ENCODE measurements around the gene SPATS2. TPM values are rescaled to one million over a fixed set of nuclear protein-coding genes. Genes with fewer than 3 reads are reported as not detected.

Gene SPATS2
- total RNA-seq, 2 experiments from 2014 or later, result 11.3 to 18.1 TPM

DNA sequence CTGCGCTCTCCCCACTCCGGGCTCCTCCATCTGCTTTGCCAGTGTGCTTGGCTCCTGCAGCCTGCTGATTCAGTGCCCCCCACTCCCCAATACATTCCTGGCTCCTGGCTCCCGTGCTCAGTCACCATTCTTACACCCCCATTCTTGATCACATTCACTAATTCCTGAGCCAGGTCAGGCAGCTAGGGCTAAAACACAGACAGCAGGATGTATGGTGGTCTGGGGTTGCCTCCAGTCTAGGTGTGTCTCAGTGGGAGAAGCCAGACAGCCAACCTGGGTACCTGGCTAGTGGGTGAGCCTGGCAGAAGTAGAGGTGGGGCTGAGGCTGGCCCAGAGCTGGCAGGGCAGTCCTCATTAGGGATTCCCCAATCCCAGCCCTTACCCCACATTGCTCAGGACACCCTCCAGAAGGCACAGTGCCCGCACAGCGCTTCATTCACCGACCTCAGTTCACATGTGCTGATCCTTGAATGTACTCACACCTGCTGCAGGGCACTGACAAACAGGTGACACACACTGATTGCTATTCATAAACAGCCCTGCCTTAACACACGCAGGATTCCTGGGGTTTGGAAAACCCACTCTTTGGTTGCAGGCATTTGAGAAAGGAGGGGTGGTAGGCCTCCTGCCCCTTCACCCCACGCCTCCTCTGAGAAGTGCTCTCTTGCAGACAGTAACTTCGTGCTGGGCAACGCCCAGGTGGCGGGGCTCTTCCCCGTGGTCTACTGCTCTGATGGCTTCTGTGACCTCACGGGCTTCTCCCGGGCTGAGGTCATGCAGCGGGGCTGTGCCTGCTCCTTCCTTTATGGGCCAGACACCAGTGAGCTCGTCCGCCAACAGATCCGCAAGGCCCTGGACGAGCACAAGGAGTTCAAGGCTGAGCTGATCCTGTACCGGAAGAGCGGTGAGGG is 173.2 kb downstream of the SPATS2 start:
- no peak for ATAC-seq
- Mint-ChIP-seq H3K4me3 (no peak overlapping the region), H3K4me1 (peaks cover 14% of the 10 kb centered on the region), H3K9me3 (ENCODE audit: low read depth) (no peaks in the 10 kb centered on the region), H3K27me3 (peaks cover 51% of the 10 kb centered on the region), H3K27ac (no peak overlapping the region), H3K36me3 (no peaks in the 10 kb centered on the region)
- CTCF ChIA-PET, result interaction anchor here (1.3 to 3.4 kb wide), 6 partner anchors 12 to 274 kb away, joined by 3 to 16 read pairs (median 6); partner anchors contain the start of gene DNAJC22
- no peak for DNase-seq

DNA sequence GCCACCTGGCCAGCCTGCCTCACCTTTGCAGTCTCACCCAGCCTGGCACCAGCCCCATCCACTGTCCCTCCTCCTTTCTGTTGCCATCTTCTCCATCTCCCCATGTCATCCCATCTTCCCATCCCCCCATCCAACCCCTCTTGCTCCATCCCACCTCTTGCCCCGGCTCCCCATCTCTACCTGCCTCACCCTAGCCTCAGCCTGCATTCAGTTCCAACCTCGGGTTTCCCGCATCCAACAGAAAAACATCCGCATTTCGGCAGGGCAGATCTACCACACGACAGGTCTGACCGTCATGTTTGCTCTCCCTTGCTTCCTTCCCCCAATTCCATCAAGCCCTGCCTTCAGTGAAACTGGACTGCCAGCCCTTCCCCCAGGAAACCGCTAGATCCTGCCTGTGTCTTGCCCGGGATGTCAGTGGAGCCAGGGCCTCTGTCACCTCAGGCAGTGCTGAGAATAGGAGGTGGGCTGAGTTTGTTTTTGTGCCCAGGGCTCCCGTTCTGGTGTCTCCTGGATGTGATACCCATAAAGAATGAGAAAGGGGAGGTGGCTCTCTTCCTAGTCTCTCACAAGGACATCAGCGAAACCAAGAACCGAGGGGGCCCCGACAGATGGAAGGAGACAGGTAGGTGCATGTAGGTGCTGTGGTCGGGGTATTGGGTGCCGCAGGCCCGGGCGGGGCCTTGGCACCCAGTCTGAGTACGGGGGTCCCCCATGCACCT is 174.0 kb downstream of the SPATS2 start:
- H3K27me3 Mint-ChIP-seq, result peaks cover 51% of the 10 kb centered on the region
- DNase-seq (no peak), ATAC-seq (no peak)
- H3K4me1 Mint-ChIP-seq, result peaks cover 14% of the 10 kb centered on the region
- H3K4me3 Mint-ChIP-seq, result no peak overlapping the region
- CTCF ChIA-PET, result no interaction called here
- no peaks in the 10 kb centered on the region for H3K9me3 Mint-ChIP-seq (ENCODE audit: low read depth)
- no peaks in the 10 kb centered on the region for H3K36me3 Mint-ChIP-seq
- H3K27ac Mint-ChIP-seq, result no peak overlapping the region

DNA sequence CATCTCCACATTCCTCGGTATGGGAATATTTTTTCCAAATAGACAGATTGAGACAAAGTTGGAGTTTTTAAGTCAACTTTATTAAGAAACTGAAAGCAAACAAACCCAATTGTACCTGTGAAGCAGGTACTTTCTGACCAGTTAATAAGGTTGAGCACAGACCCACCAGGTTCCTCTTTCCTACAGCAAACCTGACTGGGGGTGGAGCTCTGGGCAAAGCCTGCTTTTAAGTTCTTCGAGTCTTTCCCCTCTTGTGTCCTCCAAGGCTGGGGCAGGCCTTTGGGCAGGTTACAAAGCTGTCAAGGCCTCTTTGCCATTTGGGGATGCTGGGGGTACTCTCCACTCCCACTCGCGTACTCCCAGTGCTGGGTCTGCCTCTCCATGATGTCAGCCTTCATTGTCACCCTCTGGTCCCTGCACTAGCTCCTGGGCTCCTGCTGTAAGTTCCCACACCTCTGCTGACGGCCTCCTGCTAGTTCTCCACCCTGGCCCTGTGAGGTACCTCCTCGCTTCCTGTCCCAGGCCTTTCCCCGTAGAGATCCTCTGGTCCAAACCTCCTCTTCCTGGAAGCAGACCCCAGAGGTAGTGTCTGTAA is 174.7 kb downstream of the SPATS2 start:
- H3K4me1 Mint-ChIP-seq, result peaks cover 14% of the 10 kb centered on the region
- no peak overlapping the region for H3K27ac Mint-ChIP-seq
- DNase-seq (no peak), ATAC-seq (no peak)
- H3K9me3 Mint-ChIP-seq (ENCODE audit: low read depth), result no peaks in the 10 kb centered on the region
- H3K36me3 Mint-ChIP-seq, result no peaks in the 10 kb centered on the region
- CTCF ChIA-PET, result interaction anchor here (1.2 to 2.1 kb wide), 3 partner anchors 11 to 42 kb away, joined by 3 to 7 read pairs (median 3); no protein-coding TSS in a partner anchor
- peaks cover 46% of the 10 kb centered on the region for H3K27me3 Mint-ChIP-seq
- no peak overlapping the region for H3K4me3 Mint-ChIP-seq

DNA sequence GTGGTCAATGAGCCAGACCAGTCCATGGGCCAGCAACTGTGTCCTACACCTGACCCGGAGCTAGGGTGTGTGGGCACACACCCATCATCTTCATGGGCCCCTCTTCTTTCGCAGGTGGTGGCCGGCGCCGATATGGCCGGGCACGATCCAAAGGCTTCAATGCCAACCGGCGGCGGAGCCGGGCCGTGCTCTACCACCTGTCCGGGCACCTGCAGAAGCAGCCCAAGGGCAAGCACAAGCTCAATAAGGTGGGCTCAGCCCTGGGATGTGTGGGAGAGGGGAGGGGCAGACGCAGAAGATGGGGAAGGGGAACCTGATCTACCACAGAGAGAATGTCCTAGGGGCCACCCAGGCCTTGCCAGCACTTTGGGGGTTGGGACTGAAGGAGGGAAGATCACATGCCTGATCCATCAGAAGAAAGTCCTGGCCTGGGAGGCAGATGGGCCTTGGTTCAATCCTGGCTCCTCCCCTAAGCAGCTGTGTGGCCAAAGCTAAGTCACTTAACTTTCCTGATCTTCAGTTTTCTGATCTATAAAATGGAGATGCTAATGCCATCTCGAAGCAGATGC is 175.4 kb downstream of the SPATS2 start:
- Mint-ChIP-seq H3K4me3 (no peak overlapping the region), H3K27me3 (peaks cover 44% of the 10 kb centered on the region), H3K27ac (no peak overlapping the region), H3K4me1 (peaks cover 14% of the 10 kb centered on the region), H3K36me3 (no peaks in the 10 kb centered on the region), H3K9me3 (ENCODE audit: low read depth) (no peaks in the 10 kb centered on the region)
- CTCF ChIA-PET, result interaction anchor here (0.7 to 2.1 kb wide), 4 partner anchors 10 to 195 kb away, joined by 3 to 7 read pairs (median 3); no protein-coding TSS in a partner anchor
- DNase-seq, result no peak
- no peak for ATAC-seq

DNA sequence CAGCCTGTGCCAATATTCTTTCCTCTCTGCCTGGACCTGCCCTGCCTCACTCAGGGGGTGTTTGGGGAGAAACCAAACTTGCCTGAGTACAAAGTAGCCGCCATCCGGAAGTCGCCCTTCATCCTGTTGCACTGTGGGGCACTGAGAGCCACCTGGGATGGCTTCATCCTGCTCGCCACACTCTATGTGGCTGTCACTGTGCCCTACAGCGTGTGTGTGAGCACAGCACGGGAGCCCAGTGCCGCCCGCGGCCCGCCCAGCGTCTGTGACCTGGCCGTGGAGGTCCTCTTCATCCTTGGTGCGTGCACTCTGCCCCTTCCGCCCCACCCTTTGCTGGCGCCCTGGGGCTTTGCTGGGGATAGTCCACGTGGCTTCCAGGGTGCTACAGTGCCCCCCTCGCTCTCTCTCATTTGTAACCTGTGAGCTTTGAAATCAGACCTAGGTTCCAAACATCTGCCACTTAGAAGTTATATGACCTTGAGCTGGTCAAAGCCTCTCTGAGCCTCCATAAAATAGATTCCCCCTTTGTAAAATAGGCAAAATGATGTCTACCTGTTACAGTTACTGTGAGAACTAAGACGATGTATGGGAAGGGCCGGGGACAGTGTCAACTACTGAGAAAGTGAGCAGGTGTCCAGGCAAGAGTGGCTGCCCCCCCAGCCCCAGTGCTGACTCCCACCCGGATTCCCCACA is 176.1 kb downstream of the SPATS2 start:
- Mint-ChIP-seq H3K4me3 (no peak overlapping the region), H3K36me3 (no peaks in the 10 kb centered on the region), H3K4me1 (peaks cover 14% of the 10 kb centered on the region), H3K27ac (no peak overlapping the region), H3K27me3 (peaks cover 44% of the 10 kb centered on the region), H3K9me3 (ENCODE audit: low read depth) (no peaks in the 10 kb centered on the region)
- CTCF ChIA-PET, result interaction anchor here (0.7 to 2.1 kb wide), 4 partner anchors 10 to 196 kb away, joined by 3 to 7 read pairs (median 3); no protein-coding TSS in a partner anchor
- DNase-seq (no peak), ATAC-seq (no peak)

DNA sequence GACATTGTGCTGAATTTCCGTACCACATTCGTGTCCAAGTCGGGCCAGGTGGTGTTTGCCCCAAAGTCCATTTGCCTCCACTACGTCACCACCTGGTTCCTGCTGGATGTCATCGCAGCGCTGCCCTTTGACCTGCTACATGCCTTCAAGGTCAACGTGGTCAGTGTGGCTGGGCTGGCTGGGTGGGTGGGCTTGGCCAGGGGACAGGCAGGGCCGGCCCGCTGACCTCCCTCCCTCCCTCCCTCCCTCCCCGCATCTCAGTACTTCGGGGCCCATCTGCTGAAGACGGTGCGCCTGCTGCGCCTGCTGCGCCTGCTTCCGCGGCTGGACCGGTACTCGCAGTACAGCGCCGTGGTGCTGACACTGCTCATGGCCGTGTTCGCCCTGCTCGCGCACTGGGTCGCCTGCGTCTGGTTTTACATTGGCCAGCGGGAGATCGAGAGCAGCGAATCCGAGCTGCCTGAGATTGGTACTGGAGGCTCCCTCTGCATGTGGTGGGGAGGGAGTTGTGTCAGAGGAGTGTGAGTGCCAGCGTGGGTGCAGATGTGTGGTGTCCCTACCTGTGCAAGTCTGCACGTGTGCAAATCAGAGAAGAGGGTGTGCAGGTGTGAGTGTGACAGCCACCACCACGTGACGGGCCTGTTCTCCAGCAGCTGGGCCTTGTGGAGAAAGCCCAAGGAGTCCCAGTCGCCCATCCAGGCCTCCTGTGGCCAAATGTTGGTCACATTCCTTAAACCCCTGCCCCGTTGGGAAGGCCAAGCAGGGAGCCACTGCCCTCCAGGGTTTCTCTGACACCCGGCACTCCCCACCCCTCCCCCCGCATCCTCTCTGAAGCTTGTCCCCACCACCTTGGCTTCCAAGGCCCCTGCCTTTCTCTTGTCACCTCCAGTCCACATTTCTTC is 176.9 kb downstream of the SPATS2 start:
- Mint-ChIP-seq H3K4me3 (no peak overlapping the region), H3K9me3 (ENCODE audit: low read depth) (no peaks in the 10 kb centered on the region), H3K27me3 (peaks cover 47% of the 10 kb centered on the region), H3K4me1 (peaks cover 17% of the 10 kb centered on the region), H3K27ac (no peak overlapping the region), H3K36me3 (no peaks in the 10 kb centered on the region)
- CTCF ChIA-PET, result interaction anchor here (0.6 to 2.1 kb wide), 6 partner anchors 10 to 211 kb away, joined by 3 to 7 read pairs (median 4); partner anchors contain the start of gene PRPF40B
- DNase-seq (no peak), ATAC-seq (no peak)

DNA sequence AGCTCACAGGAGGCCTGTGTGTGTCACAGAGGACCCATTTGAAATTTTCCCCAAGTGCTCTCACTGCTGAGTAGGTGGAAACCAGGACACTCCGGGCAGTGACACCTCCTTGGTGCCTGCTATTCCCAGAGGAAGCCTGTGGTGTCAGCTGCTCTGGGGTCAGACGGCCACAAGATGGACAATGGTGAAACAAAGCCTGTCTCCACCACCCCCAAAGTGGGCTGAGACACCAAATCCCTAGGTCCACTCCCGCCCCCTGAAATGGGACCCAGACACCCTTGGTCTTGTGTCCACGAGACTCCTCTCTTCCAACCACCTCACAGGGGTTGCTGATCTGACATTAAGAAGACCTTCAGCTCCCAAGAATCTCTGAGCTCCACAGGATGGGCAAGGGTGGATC is 178.6 kb downstream of the SPATS2 start:
- Mint-ChIP-seq H3K36me3 (no peaks in the 10 kb centered on the region), H3K27ac (no peak overlapping the region), H3K4me1 (peaks cover 9% of the 10 kb centered on the region), H3K9me3 (ENCODE audit: low read depth) (no peaks in the 10 kb centered on the region), H3K27me3 (peaks cover 44% of the 10 kb centered on the region), H3K4me3 (no peak overlapping the region)
- DNase-seq (no peak), ATAC-seq (no peak)
- CTCF ChIA-PET, result interaction anchor here (1.3 to 3.2 kb wide), 2 partner anchors 35 to 198 kb away, joined by 4 to 12 read pairs; no protein-coding TSS in a partner anchor

DNA sequence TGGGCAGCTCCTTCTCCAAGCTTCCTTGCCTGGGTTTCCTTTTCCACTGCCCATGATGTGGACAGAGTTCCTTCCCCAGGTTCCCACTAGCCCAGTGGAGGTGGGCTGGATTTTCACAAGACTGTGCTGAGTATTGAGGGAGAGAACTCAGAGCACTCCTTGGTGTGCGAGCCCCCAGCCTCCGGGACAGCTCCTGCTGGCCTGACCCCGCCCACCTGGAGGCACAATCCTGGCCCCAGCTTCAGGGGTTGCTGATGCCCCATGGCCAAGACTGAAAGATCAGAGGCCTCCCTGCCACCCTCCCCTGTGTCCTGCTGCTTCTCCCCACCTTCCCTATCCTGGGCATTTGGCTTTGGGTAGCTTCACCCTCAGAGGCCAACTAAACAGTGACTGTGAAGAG is 179.2 kb downstream of the SPATS2 start:
- no peak overlapping the region for H3K27ac Mint-ChIP-seq
- DNase-seq (no peak), ATAC-seq (no peak)
- H3K27me3 Mint-ChIP-seq, result peaks cover 42% of the 10 kb centered on the region
- peaks cover 9% of the 10 kb centered on the region for H3K4me1 Mint-ChIP-seq
- no peak overlapping the region for H3K4me3 Mint-ChIP-seq
- H3K36me3 Mint-ChIP-seq, result no peaks in the 10 kb centered on the region
- no peaks in the 10 kb centered on the region for H3K9me3 Mint-ChIP-seq (ENCODE audit: low read depth)
- CTCF ChIA-PET, result interaction anchor here (3.2 kb wide), 1 partner anchor 34 kb away, joined by 12 read pairs; no protein-coding TSS in a partner anchor

DNA sequence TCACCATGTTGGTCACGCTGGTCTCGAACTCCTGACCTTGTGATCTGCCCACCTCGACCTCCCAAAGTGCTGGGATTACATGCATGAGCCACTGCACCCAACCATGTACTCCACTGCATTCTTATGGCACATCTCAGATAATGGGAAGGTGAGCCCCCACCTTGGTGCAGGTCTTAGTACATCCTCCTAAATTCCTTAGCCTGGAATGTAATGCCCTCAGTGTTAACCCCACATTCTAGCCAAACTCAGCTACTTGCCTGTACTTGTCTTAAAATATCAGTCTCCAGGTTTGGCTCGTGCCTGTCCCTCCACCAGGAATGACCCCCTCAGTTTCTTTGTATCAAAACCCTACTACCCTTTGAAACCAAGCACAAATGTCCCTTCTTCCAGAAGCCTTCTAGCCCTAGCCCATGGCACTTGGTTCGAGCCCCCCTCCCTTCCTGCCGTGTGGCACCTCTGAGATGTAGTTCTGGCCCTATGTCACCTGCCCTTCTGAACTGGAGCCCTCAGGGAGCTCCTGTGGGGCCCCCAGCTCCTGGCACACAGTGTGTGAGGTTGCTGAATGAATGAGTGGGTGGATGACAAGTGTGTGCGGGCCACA is 179.9 kb downstream of the SPATS2 start:
- Mint-ChIP-seq H3K4me3 (no peak overlapping the region), H3K4me1 (peaks cover 9% of the 10 kb centered on the region), H3K36me3 (no peaks in the 10 kb centered on the region), H3K27ac (no peak overlapping the region), H3K9me3 (ENCODE audit: low read depth) (no peaks in the 10 kb centered on the region), H3K27me3 (peaks cover 42% of the 10 kb centered on the region)
- ATAC-seq, result no peak
- CTCF ChIA-PET, result interaction anchor here (0.7 to 3.2 kb wide), 2 partner anchors 33 to 187 kb away, joined by 3 to 12 read pairs; no protein-coding TSS in a partner anchor
- DNase-seq, result no peak

DNA sequence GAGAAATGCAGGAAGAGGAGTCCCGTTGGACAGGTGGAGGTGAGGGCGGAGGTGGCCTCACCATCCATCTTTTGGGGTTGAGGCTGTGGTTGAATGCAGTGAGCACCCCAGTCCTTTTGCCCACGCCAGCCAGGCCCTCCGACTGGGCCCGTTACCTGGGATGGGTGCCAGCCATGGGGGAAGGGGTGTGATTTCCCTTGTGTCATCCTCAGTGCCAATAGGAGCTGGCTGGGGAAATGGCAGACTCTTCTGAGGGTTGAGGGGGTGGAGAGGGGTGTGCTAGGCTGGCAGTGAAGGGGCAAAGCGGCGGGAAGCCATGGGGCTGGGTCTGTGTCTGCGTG is 181.2 kb downstream of the SPATS2 start:
- Mint-ChIP-seq H3K36me3 (no peaks in the 10 kb centered on the region), H3K4me3 (peak overlapping the region; percentile 63), H3K27ac (no peak overlapping the region), H3K27me3 (peaks cover 39% of the 10 kb centered on the region), H3K9me3 (ENCODE audit: low read depth) (no peaks in the 10 kb centered on the region), H3K4me1 (peaks cover 6% of the 10 kb centered on the region)
- CTCF ChIA-PET, result interaction anchor here (0.8 to 0.9 kb wide), 2 partner anchors 14 to 31 kb away, joined by 3 to 4 read pairs; no protein-coding TSS in a partner anchor
- DNase-seq (no peak), ATAC-seq (no peak)

DNA sequence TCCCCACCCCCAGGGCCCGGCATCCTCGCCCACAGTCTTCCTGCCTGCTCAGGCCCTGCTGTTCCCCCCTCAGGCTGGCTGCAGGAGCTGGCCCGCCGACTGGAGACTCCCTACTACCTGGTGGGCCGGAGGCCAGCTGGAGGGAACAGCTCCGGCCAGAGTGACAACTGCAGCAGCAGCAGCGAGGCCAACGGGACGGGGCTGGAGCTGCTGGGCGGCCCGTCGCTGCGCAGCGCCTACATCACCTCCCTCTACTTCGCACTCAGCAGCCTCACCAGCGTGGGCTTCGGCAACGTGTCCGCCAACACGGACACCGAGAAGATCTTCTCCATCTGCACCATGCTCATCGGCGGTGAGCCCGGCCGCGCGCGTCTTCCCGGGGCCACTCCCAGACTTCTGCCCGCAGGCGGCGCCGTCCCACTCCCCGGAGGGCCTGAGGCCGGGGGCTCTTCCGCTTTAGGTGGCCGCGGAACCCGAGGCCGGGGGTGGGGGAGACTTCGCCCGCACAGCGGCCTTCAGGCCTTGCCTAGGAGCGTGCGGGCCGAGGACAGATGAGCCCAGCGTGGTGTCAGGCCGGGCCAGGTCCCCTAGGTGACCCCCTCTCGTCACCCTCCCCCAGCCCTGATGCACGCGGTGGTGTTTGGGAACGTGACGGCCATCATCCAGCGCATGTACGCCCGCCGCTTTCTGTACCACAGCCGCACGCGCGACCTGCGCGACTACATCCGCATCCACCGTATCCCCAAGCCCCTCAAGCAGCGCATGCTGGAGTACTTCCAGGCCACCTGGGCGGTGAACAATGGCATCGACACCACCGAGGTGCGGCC is 181.8 kb downstream of the SPATS2 start:
- H3K36me3 Mint-ChIP-seq, result no peaks in the 10 kb centered on the region
- ATAC-seq (peak; percentile 47), DNase-seq (no peak)
- H3K4me3 Mint-ChIP-seq, result peak overlapping the region; percentile 63
- peaks cover 39% of the 10 kb centered on the region for H3K27me3 Mint-ChIP-seq
- CTCF ChIA-PET, result interaction anchor here (0.8 to 6.9 kb wide), 3 partner anchors 15 to 32 kb away, joined by 3 to 96 read pairs (median 4); no protein-coding TSS in a partner anchor
- no peaks in the 10 kb centered on the region for H3K9me3 Mint-ChIP-seq (ENCODE audit: low read depth)
- peak overlapping the region; percentile 42 for H3K27ac Mint-ChIP-seq
- peaks cover 6% of the 10 kb centered on the region for H3K4me1 Mint-ChIP-seq

Measured in activated CD8-positive, alpha-beta memory T cell treated with anti-CD3 and anti-CD28 coated beads, Interleukin-2, amount 10 ng/mL, durations not matched to agents 7 days and 5 days (primary cell).